ENCODE data around the gene HERC2.
"Not testable (repeated sequence)": the region's sequence is repeated elsewhere in the genome, so short reads cannot be mapped to it uniquely, and the experiment has no call there.

DNA sequence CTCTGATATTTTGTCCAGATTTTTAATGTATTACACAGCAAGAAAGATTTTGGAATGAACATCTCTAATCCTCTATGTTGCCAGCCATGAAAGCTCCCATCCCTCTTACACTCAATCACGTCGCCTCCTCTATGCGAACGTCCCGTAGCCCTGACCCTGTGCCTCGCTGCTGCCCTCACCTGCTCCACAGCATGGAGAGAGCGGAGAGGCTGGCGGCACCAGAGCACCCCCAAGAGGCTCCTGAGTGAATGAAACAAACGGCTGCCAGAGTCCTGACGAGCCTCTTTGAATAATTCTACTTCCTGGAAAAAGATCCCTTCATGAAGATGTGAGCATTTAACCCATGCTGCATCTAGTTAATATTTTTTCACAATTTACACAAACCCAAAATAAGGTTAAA, 116.3 kb downstream of the HERC2 start:
- TF ChIP-seq, protein P1, sequence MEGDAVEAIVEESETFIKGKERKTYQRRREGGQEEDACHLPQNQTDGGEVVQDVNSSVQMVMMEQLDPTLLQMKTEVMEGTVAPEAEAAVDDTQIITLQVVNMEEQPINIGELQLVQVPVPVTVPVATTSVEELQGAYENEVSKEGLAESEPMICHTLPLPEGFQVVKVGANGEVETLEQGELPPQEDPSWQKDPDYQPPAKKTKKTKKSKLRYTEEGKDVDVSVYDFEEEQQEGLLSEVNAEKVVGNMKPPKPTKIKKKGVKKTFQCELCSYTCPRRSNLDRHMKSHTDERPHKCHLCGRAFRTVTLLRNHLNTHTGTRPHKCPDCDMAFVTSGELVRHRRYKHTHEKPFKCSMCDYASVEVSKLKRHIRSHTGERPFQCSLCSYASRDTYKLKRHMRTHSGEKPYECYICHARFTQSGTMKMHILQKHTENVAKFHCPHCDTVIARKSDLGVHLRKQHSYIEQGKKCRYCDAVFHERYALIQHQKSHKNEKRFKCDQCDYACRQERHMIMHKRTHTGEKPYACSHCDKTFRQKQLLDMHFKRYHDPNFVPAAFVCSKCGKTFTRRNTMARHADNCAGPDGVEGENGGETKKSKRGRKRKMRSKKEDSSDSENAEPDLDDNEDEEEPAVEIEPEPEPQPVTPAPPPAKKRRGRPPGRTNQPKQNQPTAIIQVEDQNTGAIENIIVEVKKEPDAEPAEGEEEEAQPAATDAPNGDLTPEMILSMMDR (IDR thresholded peaks at IDR 0.05): not testable (repeated sequence)
- not testable (repeated sequence) for TF ChIP-seq POLR2A, EP300 (IDR thresholded peaks at IDR 0.05)

All from ovary (tissue), 3 donors.